PC-9 (cell line): ENCODE data around the gene LY6G6D. TPM values are rescaled to one million over a fixed set of nuclear protein-coding genes. Genes with fewer than 3 reads are reported as not detected.

ENCODE experiments used
- BruUV-seq: library from RNA; stranded (reverse); fragments of 400-500 nt; replicated peaks from 2 replicates; lab custom pipeline; 2021; lab: Mats Ljungman, UMichigan
- CTCF ChIA-PET: fragments of 300-600 bp; sonication (Branson Sonifier 250); formaldehyde crosslinking; loops from one replicate; lab custom pipeline; 2022; ENCODE audit warnings: antibody characterized with exemption; lab: Charles Lee
- POLR2A ChIA-PET: fragments of 300-600 bp; sonication (Branson Sonifier 250); formaldehyde crosslinking; loops from one replicate; lab custom pipeline; 2022; ENCODE audit warnings: antibody characterized with exemption; ENCODE audit not compliant: unreplicated experiment; lab: Charles Lee
- DNase-seq, 2 experiments: peaks; one replicate each; pipeline versions ENCODE4 v3.0.0 to v3.0.0-alpha.2; 2015 to 2022; ENCODE audit warnings: mixed read lengths in 1 of 2
- H2AFZ ChIP-seq: fragments of 200-600 bp; sonication (generic); 2 replicates; pipeline ENCODE4 v1.8.1; 2017; ENCODE audit warnings: antibody characterized with exemption
- H3F3A ChIP-seq: fragments of 200-600 bp; sonication (generic); 2 replicates; pipeline ENCODE4 v1.8.1; 2017; ENCODE audit warnings: antibody characterized with exemption, mild to moderate bottlenecking, low read depth; ENCODE audit not compliant: insufficient read depth
- H3K27ac ChIP-seq: fragments of 200-600 bp; sonication (generic); 2 replicates; pipeline ENCODE4 v1.6.1; 2016; ENCODE audit warnings: mixed run types
- H3K27me3 ChIP-seq: fragments of 200-600 bp; sonication (generic); 2 replicates; pipeline ENCODE4 v1.6.1; 2016; ENCODE audit warnings: low read depth, mixed run types; ENCODE audit not compliant: insufficient read depth
- H3K36me3 ChIP-seq: fragments of 200-600 bp; sonication (generic); 2 replicates; pipeline ENCODE4 v1.6.1; 2016; ENCODE audit warnings: low read depth, mixed run types
- H3K4me1 ChIP-seq: fragments of 200-600 bp; sonication (generic); replicated peaks from 2 replicates; pipeline ENCODE4 v1.6.1; 2016; ENCODE audit warnings: mixed run types; ENCODE audit not compliant: insufficient read depth
- H3K4me2 ChIP-seq: fragments of 200-600 bp; sonication (generic); 2 replicates; pipeline ENCODE4 v1.6.1; 2017; ENCODE audit warnings: mixed run types
- H3K4me3 ChIP-seq: fragments of 200-600 bp; sonication (generic); 2 replicates; pipeline ENCODE4 v1.6.1; 2016; ENCODE audit warnings: mixed run types
- H3K79me2 ChIP-seq: fragments of 200-600 bp; sonication (generic); 2 replicates; pipeline ENCODE4 v1.6.1; 2017; ENCODE audit warnings: low read depth, mixed run types
- H3K9me2 ChIP-seq: fragments of 200-600 bp; sonication (generic); 2 replicates; pipeline ENCODE4 v1.8.1; 2017; ENCODE audit warnings: mild to moderate bottlenecking; ENCODE audit not compliant: insufficient read depth
- H3K9me3 ChIP-seq: fragments of 200-600 bp; sonication (generic); 2 replicates; pipeline ENCODE4 v1.8.1; 2016; ENCODE audit warnings: low read depth; ENCODE audit not compliant: insufficient read depth
- H4K20me1 ChIP-seq: fragments of 200-600 bp; sonication (generic); 2 replicates; pipeline ENCODE4 v1.8.1; 2017; ENCODE audit not compliant: insufficient read depth
- CTCF ChIP-seq: fragments of 200-600 bp; sonication (generic); conservative IDR thresholded peaks from 2 replicates; pipeline ENCODE4 v1.6.1; 2017; ENCODE audit warnings: mixed run types, antibody characterized with exemption, mild to moderate bottlenecking, moderate library complexity
- EZH2 ChIP-seq: fragments of 200-600 bp; sonication (generic); IDR thresholded peaks from 2 replicates; pipeline ENCODE4 v1.8.0; 2017; ENCODE audit warnings: antibody characterized with exemption, low read depth
- intact Hi-C: fragments of 100-400 bp; cut with micrococcal nuclease; formaldehyde crosslinking; loops from one replicate; pipeline ENCODE4 v1.10.0; 2022; ENCODE audit not compliant: unreplicated experiment
- total RNA-seq: library from RNA; stranded (reverse); gene quantifications from 2 replicates; pipeline ENCODE4 v1.2.3, GENCODE V29; 2021

Gene LY6G6D
- total RNA-seq, 1 experiment from 2014 or later, result not detected

- peaks cover 8% of the 10 kb centered on the region; the same call in 1 of the 2 replicates for H3F3A ChIP-seq
- no peaks in the 10 kb centered on the region for H4K20me1 ChIP-seq
- no TSS peak for BruUV-seq
- H3K27ac ChIP-seq, result no peak overlapping the region
- no peak overlapping the region for H3K4me2 ChIP-seq
- H2AFZ ChIP-seq, result no peak overlapping the region
- ChIA-PET CTCF (interaction anchor here (0.5 to 1.0 kb wide), 2 partner anchors 26 to 27 kb away, joined by 3 to 4 read pairs; no protein-coding TSS in a partner anchor), POLR2A (interaction anchor here (0.5 kb wide), 1 partner anchor 28 kb away, joined by 5 read pairs; no protein-coding TSS in a partner anchor)
- H3K4me1 ChIP-seq, result peaks cover 8% of the 10 kb centered on the region; the same call in 1 of the 2 replicates
- no peak for DNase-seq
- H3K9me3 ChIP-seq, result no peaks in the 10 kb centered on the region
- H3K79me2 ChIP-seq, result no peaks in the 10 kb centered on the region
- no peaks in the 10 kb centered on the region for H3K36me3 ChIP-seq
- H3K27me3 ChIP-seq, result no peaks in the 10 kb centered on the region
- no peaks in the 10 kb centered on the region for H3K9me2 ChIP-seq
- TF ChIP-seq CTCF (no peak), EZH2 (no peak)
- H3K4me3 ChIP-seq, result no peak overlapping the region
- intact Hi-C loops, result no loop called here
Observed at GRCh38 chr6:31765559-31765909, 50.4 kb downstream of the LY6G6D start.

- BruUV-seq, result no TSS peak
- no peak overlapping the region for H3K4me3 ChIP-seq
- intact Hi-C loops, result no loop called here
Observed at GRCh38 chr6:31765910-31766794, 51.0 kb downstream of the LY6G6D start.

More at GRCh38 chr6:31765910-31766794, 51.0 kb downstream of the LY6G6D start:
- no peak for TF ChIP-seq CTCF
- TF ChIP-seq EZH2, result no peak
- Histone ChIP-seq H3K27me3 (no peaks in the 10 kb centered on the region), H4K20me1 (no peaks in the 10 kb centered on the region), H3F3A (peaks cover 12% of the 10 kb centered on the region; the same call in 1 of the 2 replicates), H3K36me3 (no peaks in the 10 kb centered on the region), H3K9me3 (no peaks in the 10 kb centered on the region), H3K4me1 (peaks cover 8% of the 10 kb centered on the region; the same call in 1 of the 2 replicates), H3K27ac (no peak overlapping the region), H3K79me2 (no peaks in the 10 kb centered on the region), H3K4me2 (no peak overlapping the region), H2AFZ (no peak overlapping the region), H3K9me2 (no peaks in the 10 kb centered on the region)
- DNase-seq, result no peak
- ChIA-PET CTCF (interaction anchor here (0.5 to 1.0 kb wide), 2 partner anchors 27 to 28 kb away, joined by 3 to 4 read pairs; no protein-coding TSS in a partner anchor), POLR2A (interaction anchor here (0.5 kb wide), 1 partner anchor 28 kb away, joined by 5 read pairs; no protein-coding TSS in a partner anchor)
